Liver (tissue), 9 donors: ENCODE data around the gene IFT57. TPM values are rescaled to one million over a fixed set of nuclear protein-coding genes. Genes with fewer than 3 reads are reported as not detected.

Source experiments
- DNase-seq: peaks from one replicate; pipeline ENCODE4 v3.0.0-alpha.2; 2017; ENCODE audit warnings: low spot score
- H3K27ac ChIP-seq, 2 donors: one replicate each; pipeline ENCODE4 v1.7.0; 2013; ENCODE audit warnings: inconsistent platforms in 2 of 2, low read length in 2 of 2, control low read depth in 1 of 2, low read depth in 1 of 2, mild to moderate bottlenecking in 1 of 2
- H3K27me3 ChIP-seq, 4 donors: one replicate each; pipeline versions ENCODE4 v1.6.1 to v1.7.0; 2013; ENCODE audit warnings: low read length in 3 of 4, inconsistent platforms in 1 of 4, mild to moderate bottlenecking in 1 of 4, moderate library complexity in 1 of 4; ENCODE audit not compliant: control insufficient read depth in 4 of 4, insufficient read depth in 4 of 4
- H3K36me3 ChIP-seq, 4 donors: one replicate each; pipeline versions ENCODE4 v1.6.1 to v1.7.0; 2013; ENCODE audit warnings: low read length in 3 of 4, mild to moderate bottlenecking in 3 of 4, low read depth in 1 of 4, moderate library complexity in 1 of 4; ENCODE audit not compliant: control insufficient read depth in 4 of 4, insufficient read depth in 3 of 4
- H3K4me1 ChIP-seq, 4 donors: one replicate each; pipeline versions ENCODE4 v1.6.1 to v1.7.0; 2013; ENCODE audit warnings: low read length in 3 of 4, mild to moderate bottlenecking in 3 of 4, moderate library complexity in 1 of 4; ENCODE audit not compliant: control insufficient read depth in 4 of 4, insufficient read depth in 4 of 4
- H3K4me3 ChIP-seq, 3 donors: one replicate each; pipeline versions ENCODE4 v1.6.1 to v1.7.0; 2013; ENCODE audit warnings: low read length in 3 of 3, control low read depth in 1 of 3, low read depth in 1 of 3, mild to moderate bottlenecking in 1 of 3
- H3K9ac ChIP-seq, 2 donors: one replicate each; pipeline ENCODE4 v1.7.0; 2013; ENCODE audit warnings: low read length in 2 of 2, mild to moderate bottlenecking in 2 of 2, moderate library complexity in 2 of 2, control low read depth in 1 of 2, low read depth in 1 of 2
- H3K9me3 ChIP-seq, 4 donors: one replicate each; pipeline versions ENCODE4 v1.6.1 to v1.7.0; 2013; ENCODE audit warnings: low read length in 3 of 4; ENCODE audit not compliant: control insufficient read depth in 4 of 4
- FOXA2 ChIP-seq: IDR thresholded peaks from 2 replicates; pipeline ENCODE4 v1.6.1; 2016; ENCODE audit warnings: antibody characterized with exemption
- GABPA ChIP-seq, 2 donors: IDR thresholded peaks in 1 of 2; conservative IDR thresholded peaks in 1 of 2; 2 replicates each; pipeline ENCODE4 v1.6.1; 2016; ENCODE audit warnings: antibody characterized with exemption in 2 of 2, mild to moderate bottlenecking in 1 of 2, moderate library complexity in 1 of 2
- HNF4G ChIP-seq: IDR thresholded peaks from 2 replicates; pipeline ENCODE4 v1.6.1; 2016; ENCODE audit warnings: antibody characterized with exemption
- JUND ChIP-seq, 2 donors: IDR thresholded peaks; 2 replicates each; pipeline ENCODE4 v1.6.1; 2016; ENCODE audit warnings: antibody characterized with exemption in 2 of 2
- SP1 ChIP-seq: IDR thresholded peaks from 2 replicates; pipeline ENCODE4 v1.6.1; 2018; ENCODE audit warnings: antibody characterized with exemption, mild to moderate bottlenecking
- WGBS: extraction: QIAGEN DNeasy Blood & Tissue Kit; methylation state at CpG from one replicate; pipeline ENCODE4 v1.1.7; 2013; 5-methylcytosine and 5-hydroxymethylcytosine counted together
- polyA plus RNA-seq, 2 donors: library from polyadenylated mRNA; stranded (reverse) in 1 of 2; unstranded in 1 of 2; fragments of 200-250 nt in 1 of 2; fragments of >200 nt in 1 of 2; fragmentation: Nextera tagmentation in 1 of 2; extraction: Ambion mirVana in 1 of 2; gene quantifications; one replicate each; pipeline versions ENCODE4 v1.2.1 to v1.2.3, GENCODE V29; 2013 to 2015
- total RNA-seq, 2 donors: library from RNA; depleted of rRNA; stranded (reverse); fragments of >200 nt; gene quantifications; one replicate each; pipeline ENCODE4 v1.2.3, GENCODE V29; 2014
- TF ChIP-seq, protein P1 (sequence below): IDR thresholded peaks from 2 replicates; pipeline ENCODE4 v1.6.1; 2016; ENCODE audit warnings: antibody characterized with exemption
- TF ChIP-seq, protein P2 (sequence below): IDR thresholded peaks from 2 replicates; pipeline ENCODE4 v1.6.1; 2016; ENCODE audit warnings: antibody characterized with exemption
- TF ChIP-seq, protein P3 (sequence below): fragments of 150-350 bp; IDR thresholded peaks from 2 replicates; pipeline ENCODE4 v1.5.1; 2017; ENCODE audit warnings: improper control_type of control experiment, low read depth, low read length; ENCODE audit not compliant: missing input control
- donor health status: healthy.
- donor health status: healthy.
- donor health status: healthy.
- donor health status: healthy.
- donor health status: healthy.

IFT57 gene
- total and polyA plus RNA-seq, 4 donors = 5.2 to 9.2 (median 7.3) TPM

DNA sequence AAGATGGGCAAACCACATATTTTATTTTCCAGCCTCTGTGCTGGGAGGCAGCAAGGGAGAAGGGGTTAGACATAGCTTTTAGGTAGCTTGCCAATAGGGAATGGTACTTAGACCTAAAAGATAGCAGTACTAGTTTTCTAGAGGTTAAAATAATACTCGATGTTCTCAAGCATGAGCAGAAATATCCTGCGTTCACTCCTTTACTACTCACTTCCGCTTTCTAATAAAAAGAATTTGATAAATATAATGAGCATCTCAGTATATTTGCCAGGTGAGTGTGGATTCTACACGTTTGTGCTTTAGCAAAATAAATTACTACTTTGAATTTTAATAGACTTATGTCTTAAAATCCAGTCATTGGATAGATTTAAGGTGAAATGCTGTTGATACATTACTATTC lies 92.0 kb downstream of the IFT57 start (continued):
- TF ChIP-seq, protein P1, sequence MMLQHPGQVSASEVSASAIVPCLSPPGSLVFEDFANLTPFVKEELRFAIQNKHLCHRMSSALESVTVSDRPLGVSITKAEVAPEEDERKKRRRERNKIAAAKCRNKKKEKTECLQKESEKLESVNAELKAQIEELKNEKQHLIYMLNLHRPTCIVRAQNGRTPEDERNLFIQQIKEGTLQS = no peak
- TF ChIP-seq, protein P2, sequence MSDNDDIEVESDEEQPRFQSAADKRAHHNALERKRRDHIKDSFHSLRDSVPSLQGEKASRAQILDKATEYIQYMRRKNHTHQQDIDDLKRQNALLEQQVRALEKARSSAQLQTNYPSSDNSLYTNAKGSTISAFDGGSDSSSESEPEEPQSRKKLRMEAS = no peak

DNA sequence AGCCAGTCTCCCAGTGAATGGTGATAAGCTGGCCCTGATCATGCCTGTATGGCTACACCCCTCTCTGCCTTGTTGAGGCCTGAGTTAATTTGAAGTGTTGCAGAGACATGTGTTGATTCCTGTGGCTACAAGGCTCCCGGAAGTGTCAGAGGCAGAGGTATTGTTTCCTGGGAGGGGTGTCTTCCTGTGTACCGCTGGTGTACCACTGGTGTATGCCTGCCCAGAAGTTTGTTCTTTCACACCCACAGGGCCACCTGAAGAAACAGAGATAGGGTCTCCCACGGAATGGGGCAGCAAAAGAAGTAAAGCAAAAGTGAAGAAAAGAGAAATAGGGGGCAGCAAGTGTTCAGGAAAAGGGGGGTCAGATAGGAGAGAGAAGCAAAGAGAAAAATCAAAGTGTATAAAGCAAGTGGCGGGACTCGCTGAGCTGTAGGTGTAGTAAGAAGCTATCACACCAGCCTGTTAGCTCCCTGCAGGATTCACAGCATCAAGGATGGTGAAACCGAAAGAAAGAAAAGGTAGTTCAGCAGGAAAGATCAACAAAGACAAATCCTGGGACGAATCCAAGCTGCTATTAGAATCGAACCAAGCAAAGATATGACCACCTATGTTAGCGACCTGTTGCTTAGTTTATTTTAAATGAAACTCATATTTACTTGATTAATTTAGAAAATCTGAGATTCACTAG lies 94.8 kb downstream of the IFT57 start:
- H3K36me3 ChIP-seq = no peaks in the 10 kb centered on the region
- no peaks in the 10 kb centered on the region for H3K4me1 ChIP-seq
- H3K27me3 ChIP-seq = no peaks in the 10 kb centered on the region
- no peak for DNase-seq
- H3K9me3 ChIP-seq = no peaks in the 10 kb centered on the region
- H3K9ac ChIP-seq = no peak overlapping the region
- WGBS = 70% methylated on average over 9 of the region's 9 CpGs
- H3K27ac ChIP-seq = no peak overlapping the region
- TF ChIP-seq, protein P2 = no peak
- TF ChIP-seq FOXA2 (no peak), HNF4G (no peak), GABPA (IDR thresholded peaks at IDR 0.05 in 1 of 2, conservative IDR thresholded peaks at IDR 0.05 in 1 of 2) (no peak), SP1 (no peak)
- TF ChIP-seq, protein P3, sequence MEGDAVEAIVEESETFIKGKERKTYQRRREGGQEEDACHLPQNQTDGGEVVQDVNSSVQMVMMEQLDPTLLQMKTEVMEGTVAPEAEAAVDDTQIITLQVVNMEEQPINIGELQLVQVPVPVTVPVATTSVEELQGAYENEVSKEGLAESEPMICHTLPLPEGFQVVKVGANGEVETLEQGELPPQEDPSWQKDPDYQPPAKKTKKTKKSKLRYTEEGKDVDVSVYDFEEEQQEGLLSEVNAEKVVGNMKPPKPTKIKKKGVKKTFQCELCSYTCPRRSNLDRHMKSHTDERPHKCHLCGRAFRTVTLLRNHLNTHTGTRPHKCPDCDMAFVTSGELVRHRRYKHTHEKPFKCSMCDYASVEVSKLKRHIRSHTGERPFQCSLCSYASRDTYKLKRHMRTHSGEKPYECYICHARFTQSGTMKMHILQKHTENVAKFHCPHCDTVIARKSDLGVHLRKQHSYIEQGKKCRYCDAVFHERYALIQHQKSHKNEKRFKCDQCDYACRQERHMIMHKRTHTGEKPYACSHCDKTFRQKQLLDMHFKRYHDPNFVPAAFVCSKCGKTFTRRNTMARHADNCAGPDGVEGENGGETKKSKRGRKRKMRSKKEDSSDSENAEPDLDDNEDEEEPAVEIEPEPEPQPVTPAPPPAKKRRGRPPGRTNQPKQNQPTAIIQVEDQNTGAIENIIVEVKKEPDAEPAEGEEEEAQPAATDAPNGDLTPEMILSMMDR = no peak
- TF ChIP-seq, protein P1 = no peak
- H3K4me3 ChIP-seq = no peak overlapping the region

DNA sequence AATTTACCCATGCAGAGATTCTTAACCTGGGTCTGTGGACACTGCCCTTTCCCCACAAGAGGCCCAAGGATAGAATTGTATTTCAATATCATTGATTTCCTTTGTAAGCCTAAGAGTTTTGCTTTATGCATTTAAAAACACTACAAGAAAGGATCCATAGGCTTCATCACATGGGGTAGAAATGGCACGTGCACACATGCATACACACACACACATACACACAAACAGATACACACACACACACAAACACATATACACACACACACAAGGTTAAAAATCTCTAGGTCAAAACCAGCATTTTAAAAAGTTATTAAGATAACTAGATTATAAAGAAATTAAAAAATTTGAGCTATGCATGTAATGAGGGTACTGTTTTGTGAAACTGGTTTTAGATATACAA lies 95.9 kb downstream of the IFT57 start:
- no peak overlapping the region for H3K27ac ChIP-seq
- H3K27me3 ChIP-seq = no peaks in the 10 kb centered on the region
- H3K9ac ChIP-seq = no peak overlapping the region
- H3K4me1 ChIP-seq = no peaks in the 10 kb centered on the region
- no peak overlapping the region for H3K4me3 ChIP-seq
- H3K36me3 ChIP-seq = no peaks in the 10 kb centered on the region
- 93% methylated on average over 1 of the region's 1 CpG for WGBS
- H3K9me3 ChIP-seq = no peaks in the 10 kb centered on the region
- no peak for DNase-seq
- TF ChIP-seq JUND (IDR thresholded peaks at IDR 0.05) = no peak

DNA sequence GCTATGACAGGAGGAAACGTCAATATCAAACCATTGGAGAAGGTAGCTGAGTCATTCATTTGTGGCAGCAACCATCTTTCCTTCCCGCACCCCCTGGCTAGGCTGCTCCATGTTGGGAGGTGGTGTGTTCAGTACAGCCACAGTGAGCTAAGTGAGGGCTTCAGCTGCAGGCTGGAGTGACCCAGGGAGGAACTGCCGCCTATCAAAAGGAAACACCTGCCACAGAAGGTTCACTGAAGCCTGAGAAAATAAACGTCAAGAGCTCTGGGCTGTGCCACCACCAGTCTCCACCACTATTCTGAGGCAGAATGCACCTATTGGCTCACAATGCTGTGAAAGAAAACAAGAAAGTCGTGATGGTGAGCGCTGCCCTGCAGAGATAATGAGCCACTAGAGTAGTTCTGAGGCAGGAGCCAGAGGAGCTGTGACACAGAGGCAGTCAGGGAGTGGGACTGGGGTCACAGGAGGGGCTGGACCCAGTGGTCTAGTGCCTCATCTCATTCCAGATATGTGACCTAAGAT lies 96.6 kb downstream of the IFT57 start:
- TF ChIP-seq FOXA2 (no peak), HNF4G (no peak)
- TF ChIP-seq, protein P2 = no peak
- H3K4me1 ChIP-seq = no peaks in the 10 kb centered on the region
- H3K27me3 ChIP-seq = no peaks in the 10 kb centered on the region
- no peaks in the 10 kb centered on the region for H3K36me3 ChIP-seq
- 65% methylated on average over 6 of the region's 6 CpGs for WGBS
- no peaks in the 10 kb centered on the region for H3K9me3 ChIP-seq
- no peak overlapping the region for H3K9ac ChIP-seq
- no peak overlapping the region for H3K4me3 ChIP-seq
- no peak overlapping the region for H3K27ac ChIP-seq
- peak; percentile 64 for DNase-seq
